ENCODE data around the gene ATP6V0A1.
"Not testable (repeated sequence)": the region's sequence is repeated elsewhere in the genome, so short reads cannot be mapped to it uniquely, and the experiment has no call there.

Gene ATP6V0A1

GRCh38 chr17:42441371-42442195 lies 17.1 kb upstream of the ATP6V0A1 start:
- no peak overlapping the region for H3K27ac ChIP-seq
- TF ChIP-seq ZFX (IDR thresholded peaks at IDR 0.05; ENCODE audit: borderline replicate concordance) (no peak), CTCF (IDR thresholded peaks at IDR 0.05) (no peak)

DNA sequence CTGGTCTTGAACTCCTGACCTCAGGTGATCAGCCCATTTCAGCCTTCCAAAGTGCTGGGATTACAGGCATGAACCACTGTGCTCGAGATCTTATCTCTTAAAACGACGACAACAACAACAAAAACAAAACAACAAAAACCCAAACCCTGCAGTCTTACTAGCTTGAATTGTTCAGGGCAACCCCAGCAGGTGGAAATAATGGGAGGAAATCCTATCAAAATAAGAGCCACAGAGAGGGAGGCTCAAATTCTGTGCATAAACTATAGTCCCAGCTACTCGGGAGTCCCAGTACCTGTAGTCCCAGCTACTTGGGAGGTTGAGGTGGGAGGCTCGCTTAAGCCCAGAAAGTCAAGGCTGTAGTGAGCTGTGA lies 16.5 kb upstream of the ATP6V0A1 start:
- TF ChIP-seq ZFX (IDR thresholded peaks at IDR 0.05; ENCODE audit: borderline replicate concordance) (no peak), CTCF (IDR thresholded peaks at IDR 0.05) (no peak)
- H3K27ac ChIP-seq, result no peak overlapping the region

DNA sequence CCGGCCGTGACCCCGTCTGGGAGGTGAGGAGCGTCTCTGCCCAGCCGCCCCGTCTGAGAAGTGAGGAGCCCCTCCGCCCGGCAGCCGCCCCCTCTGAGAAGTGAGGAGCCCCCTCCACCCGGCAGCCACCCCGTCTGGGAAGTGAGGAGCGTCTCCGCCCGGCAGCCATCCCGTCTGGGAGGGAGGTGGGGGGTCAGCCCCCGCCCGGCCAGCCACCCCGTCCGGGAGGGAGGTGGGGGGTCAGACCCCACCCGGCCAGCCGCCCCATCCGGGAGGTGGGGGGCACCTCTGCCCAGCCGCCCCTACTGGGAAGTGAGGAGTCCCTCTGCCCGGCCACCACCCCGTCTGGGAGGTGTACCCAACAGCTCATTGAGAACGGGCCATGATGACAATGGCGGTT lies 9.5 kb upstream of the ATP6V0A1 start:
- not testable (repeated sequence) for H3K27ac ChIP-seq

DNA sequence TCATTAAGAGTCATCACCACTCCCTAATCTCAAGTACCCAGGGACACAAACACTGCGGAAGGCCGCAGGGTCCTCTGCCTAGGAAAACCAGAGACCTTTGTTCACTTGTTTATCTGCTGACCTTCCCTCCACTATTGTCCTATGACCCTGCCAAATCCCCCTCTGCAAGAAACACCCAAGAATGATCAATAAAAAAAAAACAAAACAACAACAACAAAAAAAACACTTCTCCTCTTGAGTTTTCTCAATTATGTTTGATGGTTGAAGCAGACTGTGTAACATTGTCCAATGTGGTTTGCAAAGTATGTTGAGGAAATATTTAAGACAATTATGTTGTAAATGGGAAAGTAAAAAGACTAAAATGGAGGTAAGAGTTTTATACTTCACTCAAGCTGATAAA lies 8.8 kb upstream of the ATP6V0A1 start:
- not testable (repeated sequence) for H3K27ac ChIP-seq

GRCh38 chr17:42451270-42451669 lies 7.4 kb upstream of the ATP6V0A1 start:
- not testable (repeated sequence) for H3K27ac ChIP-seq

DNA sequence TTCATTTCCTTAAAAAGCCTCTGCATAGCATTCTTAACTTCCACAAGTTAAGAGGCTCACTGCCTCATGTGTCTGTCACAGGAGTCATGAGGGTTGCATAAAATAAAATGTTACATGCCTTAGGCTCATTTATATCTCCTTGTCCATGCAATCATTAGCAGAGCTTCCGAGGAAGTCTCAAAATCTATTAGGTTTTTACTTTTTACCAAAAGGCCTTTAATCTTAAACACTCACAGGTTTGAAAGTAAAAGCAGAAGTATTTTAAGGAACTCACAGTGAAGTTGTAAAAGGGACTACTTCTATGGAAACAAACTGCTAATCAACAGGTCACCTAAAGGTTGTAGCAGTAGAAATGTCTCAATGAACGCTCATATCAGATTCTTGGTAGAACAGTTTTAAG lies 5.2 kb upstream of the ATP6V0A1 start:
- TF ChIP-seq CTCF (IDR thresholded peaks at IDR 0.05) (no peak), ZFX (IDR thresholded peaks at IDR 0.05; ENCODE audit: borderline replicate concordance) (no peak)
- H3K27ac ChIP-seq, result no peak overlapping the region

- not testable (repeated sequence) for H3K27ac ChIP-seq
Observed at GRCh38 chr17:42454987-42455386, 3.7 kb upstream of the ATP6V0A1 start.

- no peak overlapping the region for H3K27ac ChIP-seq
- TF ChIP-seq CTCF (IDR thresholded peaks at IDR 0.05), result no peak
- no peak for TF ChIP-seq ZFX (IDR thresholded peaks at IDR 0.05; ENCODE audit: borderline replicate concordance)
Observed at GRCh38 chr17:42456223-42457106, 2.2 kb upstream of the ATP6V0A1 start.

DNA sequence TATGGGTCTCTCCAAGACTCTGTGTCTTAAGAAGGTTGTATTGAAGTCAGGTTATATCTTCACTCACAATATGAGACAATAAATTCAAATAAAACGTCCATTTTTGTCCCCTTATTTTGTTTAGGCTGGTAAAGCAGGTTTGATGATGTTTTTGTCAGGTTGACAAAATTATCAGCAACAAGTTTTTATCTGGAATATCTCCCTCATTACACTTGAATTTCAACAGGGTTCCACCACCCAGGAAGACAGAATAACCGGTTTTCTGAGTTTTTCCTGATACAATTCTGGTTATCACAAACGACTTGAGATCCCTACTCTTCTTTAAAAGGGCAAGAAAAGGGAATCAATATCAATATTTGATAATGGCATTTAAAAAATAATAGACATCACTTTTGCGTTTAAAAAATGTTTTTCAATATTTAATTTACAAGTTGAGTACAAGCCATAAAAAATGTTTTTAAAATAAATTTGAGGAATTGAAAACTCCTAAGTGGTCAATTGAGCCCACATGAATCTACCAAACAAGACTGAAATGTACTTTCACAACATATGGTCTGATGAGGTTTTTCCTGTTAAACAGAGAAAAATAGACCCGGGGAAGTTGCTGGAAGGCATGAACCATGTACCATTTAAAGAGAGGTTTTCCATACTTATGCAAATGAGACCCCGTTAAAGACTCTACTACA lies 1.4 kb upstream of the ATP6V0A1 start:
- H3K27ac ChIP-seq, result no peak overlapping the region
- no peak for TF ChIP-seq CTCF (IDR thresholded peaks at IDR 0.05)
- TF ChIP-seq ZFX (IDR thresholded peaks at IDR 0.05; ENCODE audit: borderline replicate concordance), result no peak

Data from 22Rv1 (cell line).